Fibroblast of the aortic adventitia (primary cell): ENCODE data around the gene CST9L. TPM values are rescaled to one million over a fixed set of nuclear protein-coding genes. Genes with fewer than 3 reads are reported as not detected.

Source experiments
- DNase-seq: peaks from one replicate; pipeline ENCODE4 v3.0.0-alpha.2; 2010; ENCODE audit warnings: low read depth
- H3K4me3 ChIP-seq: 2 replicates; pipeline ENCODE4 v1.5.1; 2011; ENCODE audit warnings: low read depth, mild to moderate bottlenecking, control low read depth, low read length, moderate library complexity
- total RNA-seq: library from RNA; depleted of rRNA; stranded (reverse); fragments of >200 nt; gene quantifications from 2 replicates; pipeline ENCODE4 v1.2.3, GENCODE V29; 2012; ENCODE audit warnings: low replicate concordance
- TF ChIP-seq, protein P1 (sequence below): IDR thresholded peaks from 2 replicates; pipeline ENCODE4 v1.5.1; 2011; ENCODE audit warnings: mild to moderate bottlenecking, low read length, control low read depth, inconsistent platforms; ENCODE audit not compliant: insufficient read depth

The CST9L gene
- total RNA-seq, 1 donor: not detected

DNA sequence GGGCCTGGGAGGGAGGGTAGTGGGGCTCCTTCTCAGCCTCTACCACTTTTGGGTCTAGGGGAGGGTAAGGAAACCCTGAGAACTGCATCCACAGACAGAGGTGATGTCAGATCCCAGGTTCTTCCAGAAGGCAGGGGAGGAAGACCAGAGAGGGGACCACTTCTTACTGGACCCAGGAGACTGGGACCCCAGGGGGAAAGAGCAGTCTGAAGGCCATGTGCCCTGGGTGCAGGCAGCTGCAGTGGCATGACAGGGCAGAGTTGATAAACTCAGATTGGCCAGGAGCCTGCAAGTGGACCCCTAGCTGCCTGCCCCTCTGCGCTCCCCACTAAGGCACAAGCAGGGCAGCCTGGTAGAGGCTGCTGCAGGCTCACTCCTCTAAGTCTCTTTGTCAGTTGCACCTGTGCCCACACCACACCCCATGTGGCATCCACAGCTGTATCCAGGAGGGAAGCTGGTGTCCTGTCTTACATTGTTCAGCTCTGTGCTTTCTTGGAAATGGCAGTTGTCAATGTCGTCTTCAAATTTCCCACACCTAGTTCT is 2.7 kb downstream of the CST9L start:
- DNase-seq: no peak
- TF ChIP-seq, protein P1, sequence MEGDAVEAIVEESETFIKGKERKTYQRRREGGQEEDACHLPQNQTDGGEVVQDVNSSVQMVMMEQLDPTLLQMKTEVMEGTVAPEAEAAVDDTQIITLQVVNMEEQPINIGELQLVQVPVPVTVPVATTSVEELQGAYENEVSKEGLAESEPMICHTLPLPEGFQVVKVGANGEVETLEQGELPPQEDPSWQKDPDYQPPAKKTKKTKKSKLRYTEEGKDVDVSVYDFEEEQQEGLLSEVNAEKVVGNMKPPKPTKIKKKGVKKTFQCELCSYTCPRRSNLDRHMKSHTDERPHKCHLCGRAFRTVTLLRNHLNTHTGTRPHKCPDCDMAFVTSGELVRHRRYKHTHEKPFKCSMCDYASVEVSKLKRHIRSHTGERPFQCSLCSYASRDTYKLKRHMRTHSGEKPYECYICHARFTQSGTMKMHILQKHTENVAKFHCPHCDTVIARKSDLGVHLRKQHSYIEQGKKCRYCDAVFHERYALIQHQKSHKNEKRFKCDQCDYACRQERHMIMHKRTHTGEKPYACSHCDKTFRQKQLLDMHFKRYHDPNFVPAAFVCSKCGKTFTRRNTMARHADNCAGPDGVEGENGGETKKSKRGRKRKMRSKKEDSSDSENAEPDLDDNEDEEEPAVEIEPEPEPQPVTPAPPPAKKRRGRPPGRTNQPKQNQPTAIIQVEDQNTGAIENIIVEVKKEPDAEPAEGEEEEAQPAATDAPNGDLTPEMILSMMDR: no peak
- H3K4me3 ChIP-seq: no peak overlapping the region

DNA sequence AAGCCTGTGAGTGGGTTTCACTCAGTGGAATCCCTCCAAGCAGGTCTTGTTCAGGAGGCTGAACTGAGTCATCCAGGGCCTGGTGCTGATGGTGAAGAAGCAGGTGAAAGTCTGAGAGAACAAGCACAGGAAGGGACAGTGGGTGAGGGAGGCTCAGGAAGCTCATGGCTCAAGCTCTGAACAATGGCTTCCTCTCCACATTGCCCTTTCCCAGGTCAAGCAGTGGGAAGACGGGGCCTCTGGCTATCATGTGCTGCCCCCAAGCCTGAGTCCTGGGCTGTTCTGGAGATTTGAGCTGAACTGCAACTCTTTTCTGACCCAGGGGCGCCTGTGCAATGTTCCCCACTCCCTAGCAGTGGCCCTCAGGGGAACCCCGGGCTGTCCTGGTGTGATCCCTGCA is 3.4 kb downstream of the CST9L start:
- DNase-seq: no peak
- no peak overlapping the region for H3K4me3 ChIP-seq
- TF ChIP-seq, protein P1: no peak

DNA sequence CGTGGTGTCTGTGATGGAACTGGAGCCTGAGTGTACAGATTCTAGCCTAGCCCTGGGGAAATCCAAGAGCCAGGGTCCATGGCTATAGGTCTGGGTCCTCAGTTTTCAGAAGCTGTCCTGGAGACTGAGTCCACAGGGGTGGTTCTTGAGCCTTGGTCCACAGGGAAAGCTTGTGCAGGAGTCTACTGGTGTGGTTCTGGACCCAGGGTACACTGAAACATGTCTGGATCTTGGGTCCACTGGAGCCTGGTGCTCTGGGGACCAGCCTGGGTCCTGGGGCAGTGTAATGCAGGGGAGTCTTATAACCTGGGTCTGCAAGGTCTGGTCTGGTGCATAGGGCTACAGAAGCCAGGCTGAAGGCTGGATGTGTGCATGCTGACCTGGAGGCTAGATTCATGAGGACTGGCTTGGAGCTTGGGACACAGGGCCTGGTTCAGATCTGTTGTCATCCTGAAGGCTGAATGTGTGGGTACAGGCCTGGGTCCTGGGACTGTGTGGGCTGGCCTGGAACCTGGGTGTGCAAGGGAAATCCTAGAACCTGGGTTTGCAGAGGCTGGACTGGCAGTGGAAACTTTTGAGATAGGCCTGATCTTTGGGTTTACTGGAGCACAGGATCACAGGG is 5.5 kb downstream of the CST9L start:
- no peak for DNase-seq
- TF ChIP-seq, protein P1: no peak
- H3K4me3 ChIP-seq: no peak overlapping the region

DNA sequence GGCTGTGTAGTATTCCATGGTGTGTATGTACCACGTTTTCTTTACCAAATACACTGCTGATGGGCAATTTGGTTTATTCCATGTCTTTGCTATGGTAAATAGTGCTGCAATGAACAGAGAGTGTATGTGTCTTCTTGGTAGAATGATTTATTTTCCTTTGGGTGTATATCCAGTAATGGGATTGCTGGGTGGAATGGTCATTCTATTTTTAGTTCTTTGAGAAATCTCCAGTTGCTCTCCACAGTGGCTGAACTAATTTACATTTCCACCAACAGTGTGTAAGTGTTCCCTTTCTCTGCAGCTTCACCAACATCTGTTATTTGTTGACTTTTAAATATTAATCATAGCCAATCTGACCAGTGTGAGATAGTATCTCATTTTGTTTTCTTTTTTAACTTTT is 13.9 kb downstream of the CST9L start:
- TF ChIP-seq, protein P1: no peak
- no peak for DNase-seq

DNA sequence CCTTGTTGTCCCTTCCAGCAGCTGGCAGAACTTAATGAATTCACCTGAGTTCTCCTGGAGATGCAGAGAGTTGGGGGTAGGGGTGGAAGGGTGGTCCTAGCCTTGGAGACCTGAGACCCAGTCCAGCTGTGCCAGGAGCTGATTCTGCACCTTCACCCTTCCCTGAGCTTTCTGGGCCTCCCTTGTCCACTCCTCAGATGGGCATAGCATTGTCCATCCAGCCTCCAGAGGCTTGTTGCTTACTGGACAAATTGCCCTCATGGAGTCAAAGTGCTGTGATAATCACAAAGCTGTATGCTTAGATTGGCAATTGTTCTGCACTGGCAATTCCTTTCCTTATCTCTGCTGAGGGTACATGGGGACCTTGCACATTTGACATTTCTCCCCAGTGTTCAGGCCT is 16.5 kb downstream of the CST9L start:
- TF ChIP-seq, protein P1: no peak
- DNase-seq: no peak
- H3K4me3 ChIP-seq: no peak overlapping the region

More for the DNA sequence above, 13.9 kb downstream of the CST9L start:
- H3K4me3 ChIP-seq: no peak overlapping the region

DNA sequence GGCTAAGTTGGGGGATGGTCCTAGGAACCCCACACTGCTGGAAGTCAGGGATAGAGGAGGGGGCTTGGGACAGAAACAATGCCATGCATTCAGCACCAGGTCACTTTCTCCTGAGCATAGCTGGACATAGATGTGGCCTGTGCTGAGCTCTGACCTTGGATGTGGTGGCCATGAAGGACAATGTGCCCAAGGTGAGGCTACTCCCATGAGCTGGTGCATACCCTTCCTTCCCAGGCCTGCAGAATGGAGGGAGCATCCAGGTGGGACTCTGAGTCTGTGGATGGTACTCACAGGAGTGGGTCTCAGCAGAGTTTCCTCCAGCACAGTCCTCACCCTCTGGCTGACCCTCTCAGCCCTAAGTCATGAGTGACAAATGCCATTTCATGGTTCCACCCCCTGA is 16.9 kb downstream of the CST9L start:
- H3K4me3 ChIP-seq: no peak overlapping the region
- DNase-seq: no peak
- TF ChIP-seq, protein P1: no peak

DNA sequence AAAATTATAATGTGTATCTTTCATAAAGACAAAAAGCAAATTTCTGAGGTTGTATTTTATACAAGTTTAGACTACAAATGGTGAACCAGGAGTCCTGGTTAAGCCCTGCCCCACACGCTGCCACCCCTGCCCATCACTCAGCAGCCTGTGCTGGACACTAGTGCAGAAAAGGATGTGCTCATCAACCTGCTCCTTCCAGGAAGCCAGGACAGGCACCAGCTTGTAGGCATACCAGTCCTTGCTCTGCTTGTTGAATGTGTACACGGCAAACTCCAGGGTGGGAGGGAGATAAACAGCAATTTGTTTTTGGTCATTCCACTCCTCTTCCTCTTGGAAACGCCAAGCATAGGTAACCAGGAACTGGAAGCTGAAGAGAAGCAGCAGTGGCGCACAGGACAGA is 18.1 kb downstream of the CST9L start:
- no peak for DNase-seq
- TF ChIP-seq, protein P1: no peak
- no peak overlapping the region for H3K4me3 ChIP-seq
